RKO (cell line): ENCODE measurements around the gene HECTD2.
"Not testable (repeated sequence)": the region's sequence is repeated elsewhere in the genome, so short reads cannot be mapped to it uniquely, and the experiment has no call there.

Experiments
- DNase-seq: peaks from one replicate; pipeline ENCODE4 v3.0.0-alpha.2; 2016; ENCODE audit warnings: low spot score

The HECTD2 gene

GRCh38 chr10:91474009-91474408 is 63.9 kb downstream of the HECTD2 start:
- DNase-seq = no peak

GRCh38 chr10:91477236-91477635 is 67.1 kb downstream of the HECTD2 start:
- DNase-seq = no peak

- DNase-seq = no peak
Measured at GRCh38 chr10:91479583-91479982, 69.4 kb downstream of the HECTD2 start.

GRCh38 chr10:91487911-91488582 is 77.9 kb downstream of the HECTD2 start:
- no peak for DNase-seq

- peak; percentile 41 for DNase-seq
Measured at GRCh38 chr10:91493313-91493712, 83.2 kb downstream of the HECTD2 start.

GRCh38 chr10:91495402-91495801 is 85.3 kb downstream of the HECTD2 start:
- DNase-seq = no peak

GRCh38 chr10:91496016-91496415 is 85.9 kb downstream of the HECTD2 start:
- DNase-seq = no peak

GRCh38 chr10:91511549-91512330 is 101.6 kb downstream of the HECTD2 start:
- DNase-seq = peak; percentile 37

GRCh38 chr10:91512458-91512857 is 102.3 kb downstream of the HECTD2 start:
- DNase-seq = no peak

- DNase-seq = no peak
Measured at GRCh38 chr10:91513598-91514424, 103.7 kb downstream of the HECTD2 start.

- DNase-seq = no peak
Measured at GRCh38 chr10:91514787-91515186, 104.6 kb downstream of the HECTD2 start.

GRCh38 chr10:91517394-91517793 is 107.2 kb downstream of the HECTD2 start:
- DNase-seq = no peak

GRCh38 chr10:91519899-91520514 is 109.9 kb downstream of the HECTD2 start:
- no peak for DNase-seq

GRCh38 chr10:91520661-91521060 is 110.5 kb downstream of the HECTD2 start:
- no peak for DNase-seq

- no peak for DNase-seq
Measured at GRCh38 chr10:91521439-91521838, 111.3 kb downstream of the HECTD2 start.

- DNase-seq = no peak
Measured at GRCh38 chr10:91525896-91526712, 116.0 kb downstream of the HECTD2 start.

GRCh38 chr10:91528080-91528479 is 117.9 kb downstream of the HECTD2 start:
- no peak for DNase-seq

GRCh38 chr10:91528768-91529167 is 118.6 kb downstream of the HECTD2 start:
- DNase-seq = no peak

GRCh38 chr10:91534789-91535188 is 124.6 kb downstream of the HECTD2 start:
- not testable (repeated sequence) for DNase-seq

GRCh38 chr10:91536111-91536510 is 126.0 kb downstream of the HECTD2 start:
- DNase-seq = no peak

GRCh38 chr10:91536733-91537132 is 126.6 kb downstream of the HECTD2 start:
- DNase-seq = no peak
